GM12801 (cell line): ENCODE results near the gene APOD.

Experiments
- CTCF ChIP-seq: IDR thresholded peaks from one replicate; pipeline ENCODE4 v1.5.1; 2011; ENCODE audit warnings: control low read depth; ENCODE audit not compliant: insufficient read length; ENCODE audit errors: extremely low read depth

APOD gene

GRCh38 chr3:195544634-195545033, 39.1 kb downstream of the APOD start:
- no peak for TF ChIP-seq CTCF

- TF ChIP-seq CTCF = no peak
These were observed 39.6 kb downstream of the APOD start for GRCh38 chr3:195544230-195544536.

- no peak for TF ChIP-seq CTCF
These were observed 40.1 kb downstream of the APOD start for GRCh38 chr3:195543500-195544229.

- no peak for TF ChIP-seq CTCF
These were observed 40.8 kb downstream of the APOD start, which contains the start of gene PPP1R2 for GRCh38 chr3:195542698-195543499. Gene PPP1R2, minus strand, starts transcription at chr3:195543325. Its CDS starts 300 bp downstream, at chr3:195543025.

- no peak for TF ChIP-seq CTCF
These were observed 41.4 kb downstream of the APOD start for GRCh38 chr3:195542316-195542697.

GRCh38 chr3:195540511-195540910, 43.2 kb downstream of the APOD start:
- no peak for TF ChIP-seq CTCF

- TF ChIP-seq CTCF = no peak
These were observed 43.7 kb downstream of the APOD start for GRCh38 chr3:195540027-195540426.
